T-cell (primary cell): ENCODE data around the gene ASB4. TPM values are rescaled to one million over a fixed set of nuclear protein-coding genes. Genes with fewer than 3 reads are reported as not detected.

Experiments used
- ATAC-seq, 4 experiments: fragments of 200-7000 bp in 3 of 4; fragments of 150-1000 bp in 1 of 4; cut with Tn5 transposase; replicated peaks in 1 of 4; 1 replicate in 3 of 4; 2 replicates in 1 of 4; pipeline ENCODE4 v1.10.0; 2021; ENCODE audit warnings: moderate library complexity in 3 of 4, mild to moderate bottlenecking in 2 of 4, moderate number of reproducible peaks in 1 of 4
- CTCF ChIA-PET, 2 donors: fragments of 300-600 bp; sonication (Branson Sonifier 250); formaldehyde crosslinking; loops; one replicate each; lab custom pipeline; 2022; ENCODE audit warnings: antibody characterized with exemption in 2 of 2; lab: Charles Lee
- POLR2A ChIA-PET, 2 donors: fragments of 300-600 bp; sonication (Branson Sonifier 250); formaldehyde crosslinking; loops; one replicate each; lab custom pipeline; 2022; ENCODE audit warnings: antibody characterized with exemption in 2 of 2; lab: Charles Lee
- DNase-seq, 35 experiments: peaks; one replicate each; pipeline versions ENCODE4 v3.0.0 to v3.0.0-alpha.2; 2013 to 2023
- H3K27ac ChIP-seq: one replicate; pipeline ENCODE4 v1.5.1; 2013; ENCODE audit warnings: low read length
- H3K27me3 ChIP-seq, 2 experiments: replicated peaks in 1 of 2; 1 replicate in 1 of 2; 2 replicates in 1 of 2; pipeline versions ENCODE4 v1.6.1 to v1.7.0; 2013; ENCODE audit warnings: low read length in 1 of 2, mixed read lengths in 1 of 2; ENCODE audit not compliant: control insufficient read depth in 2 of 2, insufficient read depth in 2 of 2; ENCODE audit errors: extremely low read depth in 1 of 2
- H3K36me3 ChIP-seq, 2 donors: 1 replicate in 1 of 2; 2 replicates in 1 of 2; pipeline versions ENCODE4 v1.6.1 to v1.7.0; 2013; ENCODE audit warnings: low read length in 1 of 2; ENCODE audit not compliant: control insufficient read depth in 2 of 2, insufficient read depth in 1 of 2; ENCODE audit errors: extremely low read depth in 1 of 2
- H3K4me1 ChIP-seq, 2 experiments: 1 replicate in 1 of 2; 2 replicates in 1 of 2; pipeline versions ENCODE4 v1.6.1 to v1.7.0; 2013; ENCODE audit warnings: low read length in 2 of 2, mixed read lengths in 1 of 2; ENCODE audit not compliant: insufficient read depth in 2 of 2, control insufficient read depth in 1 of 2; ENCODE audit errors: extremely low read depth in 1 of 2
- H3K4me3 ChIP-seq, 2 donors: 1 replicate in 1 of 2; 2 replicates in 1 of 2; pipeline versions ENCODE4 v1.5.1 to v1.7.0; 2013; ENCODE audit warnings: mild to moderate bottlenecking in 2 of 2, low read length in 1 of 2, moderate library complexity in 1 of 2; ENCODE audit not compliant: control insufficient read depth in 1 of 2; ENCODE audit errors: extremely low read depth in 1 of 2
- H3K9me3 ChIP-seq: 2 replicates; pipeline ENCODE4 v1.7.0; 2013
- H3K27ac Mint-ChIP-seq, 2 donors: one replicate each; pipeline ENCODE4 v1.8.0; 2020 to 2021; ENCODE audit warnings: mild to moderate bottlenecking in 2 of 2, mixed read lengths in 2 of 2
- H3K27me3 Mint-ChIP-seq, 2 donors: one replicate each; pipeline ENCODE4 v1.8.0; 2021 to 2022; ENCODE audit warnings: mixed read lengths in 2 of 2
- H3K36me3 Mint-ChIP-seq: one replicate; pipeline ENCODE4 v1.8.0; 2021; ENCODE audit warnings: mixed read lengths
- H3K4me1 Mint-ChIP-seq, 3 donors: one replicate each; pipeline ENCODE4 v1.8.0; 2020 to 2022; ENCODE audit warnings: mixed read lengths in 3 of 3, mild to moderate bottlenecking in 1 of 3
- H3K4me3 Mint-ChIP-seq, 3 donors: one replicate each; pipeline ENCODE4 v1.8.0; 2020 to 2022; ENCODE audit warnings: mild to moderate bottlenecking in 3 of 3, mixed read lengths in 3 of 3, moderate library complexity in 3 of 3
- H3K9me3 Mint-ChIP-seq, 3 donors: one replicate each; pipeline ENCODE4 v1.8.0; 2020 to 2022; ENCODE audit warnings: mixed read lengths in 3 of 3
- WGBS: methylation state at CpG from one replicate; pipeline ENCODE4 v1.1.5; 2013; ENCODE audit warnings: missing lambda C conversion rate; ENCODE audit not compliant: insufficient coverage; 5-methylcytosine and 5-hydroxymethylcytosine counted together
- total RNA-seq, 35 experiments: library from RNA in 6 of 35; stranded (reverse) in 6 of 35; fragments of 120-200 nt in 1 of 35; gene quantifications; one replicate each; pipeline versions ENCODE4 v1.2.1 to v1.2.4 and lab custom pipeline; 2013 to 2026

Gene ASB4
- total RNA-seq, 5 donors from 2014 or later (not counting 1 experiment from before 2014, with no cell fraction given), result 0.09 TPM; not detected in 4

DNA sequence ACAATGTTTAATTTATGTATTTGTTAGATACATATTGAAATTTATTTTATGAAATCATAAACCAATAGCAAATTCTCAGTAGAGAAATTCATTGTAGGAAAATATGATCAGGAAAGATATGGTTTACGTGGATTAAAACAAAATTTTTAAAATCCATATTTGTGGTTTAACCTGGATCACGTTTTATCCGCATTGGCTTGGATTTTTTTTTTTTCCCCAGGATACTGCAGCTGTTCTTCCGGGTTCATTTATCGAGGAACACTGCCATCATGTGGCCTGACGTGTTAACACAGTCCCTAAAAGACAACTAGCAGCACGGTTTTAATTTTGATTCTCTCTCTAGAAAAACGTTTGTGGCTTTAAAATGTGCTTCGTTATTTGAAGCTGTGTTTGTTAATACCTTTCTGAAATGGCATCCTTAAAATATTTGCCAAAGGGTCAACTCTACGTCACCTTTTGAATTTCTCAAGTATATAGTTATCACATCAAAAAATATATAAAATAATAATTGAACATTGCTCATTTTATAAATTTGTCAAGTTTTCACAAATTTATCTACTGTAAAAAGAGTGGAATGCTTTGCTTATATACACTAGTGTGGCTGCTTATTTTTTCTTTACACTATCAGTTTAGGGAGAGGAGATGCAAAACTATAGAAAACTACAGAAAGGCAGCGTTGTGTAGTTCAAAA lies 8.7 kb upstream of the ASB4 start:
- peaks cover 0 to 1% of the 10 kb centered on the region in 2 donors for H3K27me3 Mint-ChIP-seq
- H3K27ac ChIP-seq, result no peak overlapping the region
- H3K27ac Mint-ChIP-seq, result no peak overlapping the region
- H3K9me3 Mint-ChIP-seq, result no peaks in the 10 kb centered on the region
- no peaks in the 10 kb centered on the region for H3K9me3 ChIP-seq
- no peaks in the 10 kb centered on the region for H3K4me1 Mint-ChIP-seq
- no peak overlapping the region for H3K4me3 ChIP-seq
- ChIA-PET POLR2A (interaction anchor here in 1 of 2 donors (0.7 kb wide), 1 partner anchor 676 kb away, joined by 3 read pairs; no protein-coding TSS in a partner anchor), CTCF (interaction anchor here (0.5 to 7.5 kb wide), 31 partner anchors 8 to 1961 kb away, joined by 3 to 146 read pairs (median 5); partner anchors contain the start of genes ASB4 (in 2 of the 2) and PON3 (in 1 of the 2))
- H3K4me1 ChIP-seq, result no peaks in the 10 kb centered on the region
- no peaks in the 10 kb centered on the region for H3K36me3 Mint-ChIP-seq
- DNase-seq (peak in 32 of 35 experiments; percentile 8 to 75 (median 34)), ATAC-seq (peak in 3 of 4 experiments; percentile 45 to 65 (median 60))
- H3K4me3 Mint-ChIP-seq, result no peak overlapping the region
- H3K36me3 ChIP-seq, result no peaks in the 10 kb centered on the region
- H3K27me3 ChIP-seq, result no peaks in the 10 kb centered on the region
- WGBS, result 0% methylated on average over 3 of the region's 11 CpGs

DNA sequence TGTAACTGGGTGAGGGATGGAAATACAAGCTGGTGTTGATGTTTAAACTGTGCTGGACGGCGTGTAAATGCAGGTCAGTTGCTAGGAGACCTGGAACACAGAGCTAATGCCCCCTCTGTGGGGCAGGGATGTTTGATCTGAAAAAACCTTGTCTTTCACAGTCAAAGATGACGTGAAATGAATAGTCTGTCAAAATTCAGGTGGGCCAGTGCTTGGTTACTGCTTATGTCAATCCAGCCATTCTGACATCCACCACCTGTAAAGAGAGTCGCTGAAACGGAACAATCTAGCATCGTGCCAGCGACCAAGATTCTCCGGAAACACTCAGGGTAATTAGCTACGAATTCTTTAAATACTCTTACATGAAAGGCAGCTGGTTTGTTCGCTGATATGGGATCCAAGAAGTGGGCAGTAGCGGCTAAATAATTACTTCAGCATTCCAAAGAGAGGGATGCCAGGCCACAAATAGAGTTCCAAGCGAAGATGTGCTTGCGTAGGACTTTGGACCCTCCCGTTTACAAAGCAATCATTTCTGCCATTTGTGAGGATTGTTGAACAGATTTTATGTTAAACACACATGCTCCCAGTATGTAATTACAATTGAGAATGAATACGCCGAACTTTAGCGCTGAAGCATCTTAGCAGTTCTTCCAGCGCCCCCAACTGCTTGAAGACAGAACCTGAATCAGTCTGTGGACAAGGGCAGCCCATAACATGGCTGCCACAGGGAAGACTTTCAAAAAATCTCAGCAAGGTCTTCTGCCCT lies 7.3 kb upstream of the ASB4 start:
- no peaks in the 10 kb centered on the region for H3K27me3 ChIP-seq

DNA sequence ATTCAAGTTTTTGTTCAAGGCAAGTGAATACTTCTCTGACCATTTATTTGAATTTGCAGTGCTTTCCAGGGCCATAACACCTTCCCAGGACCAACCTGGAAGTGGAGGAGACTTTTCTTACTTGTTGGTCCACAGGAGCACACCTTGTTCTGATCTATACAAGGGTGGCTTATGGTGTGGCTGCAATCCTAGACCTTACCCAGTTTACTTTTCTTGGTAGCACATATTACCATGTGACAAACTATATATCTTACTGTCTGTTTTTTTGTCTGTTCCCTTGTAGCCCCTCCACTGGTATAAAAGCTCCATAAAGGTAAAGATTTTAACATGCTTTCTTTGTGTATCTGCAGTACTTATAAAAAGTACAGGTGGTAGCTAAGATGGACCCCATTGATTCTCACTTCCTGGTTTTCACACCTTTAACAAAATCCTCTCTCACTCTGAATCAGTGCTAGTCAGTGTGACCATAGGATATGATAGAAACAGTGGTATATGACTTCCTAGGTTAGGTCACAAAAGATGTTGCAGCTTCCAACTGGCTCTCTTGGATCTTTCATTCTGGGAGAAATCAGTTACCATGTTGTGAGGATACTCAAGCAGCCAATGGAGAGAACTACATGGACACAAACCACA lies 5.6 kb upstream of the ASB4 start:
- Mint-ChIP-seq H3K4me3 (no peak overlapping the region), H3K4me1 (no peaks in the 10 kb centered on the region), H3K9me3 (no peaks in the 10 kb centered on the region), H3K36me3 (no peaks in the 10 kb centered on the region), H3K27ac (no peak overlapping the region), H3K27me3 (peaks cover 0 to 1% of the 10 kb centered on the region in 2 donors)
- H3K36me3 ChIP-seq, result no peaks in the 10 kb centered on the region
- H3K4me1 ChIP-seq, result no peaks in the 10 kb centered on the region
- ChIA-PET CTCF (interaction anchor here (0.6 to 7.5 kb wide), 4 partner anchors 31 to 1611 kb away, joined by 3 to 146 read pairs (median 6); no protein-coding TSS in a partner anchor), POLR2A (no interaction called here)
- no peak overlapping the region for H3K4me3 ChIP-seq
- ATAC-seq (no peak), DNase-seq (no peak)
- no peak overlapping the region for H3K27ac ChIP-seq
- no peaks in the 10 kb centered on the region for H3K9me3 ChIP-seq
- no peaks in the 10 kb centered on the region for H3K27me3 ChIP-seq

More for the DNA sequence above, 7.3 kb upstream of the ASB4 start:
- Mint-ChIP-seq H3K4me3 (no peak overlapping the region), H3K27me3 (peaks cover 0 to 1% of the 10 kb centered on the region in 2 donors), H3K9me3 (no peaks in the 10 kb centered on the region), H3K27ac (no peak overlapping the region), H3K36me3 (no peaks in the 10 kb centered on the region), H3K4me1 (no peaks in the 10 kb centered on the region)
- no peak for ATAC-seq
- H3K4me3 ChIP-seq, result no peak overlapping the region
- ChIA-PET POLR2A (no interaction called here), CTCF (interaction anchor here (0.5 to 7.5 kb wide), 4 partner anchors 13 to 1414 kb away, joined by 3 to 146 read pairs (median 4); no protein-coding TSS in a partner anchor)
- H3K27ac ChIP-seq, result no peak overlapping the region
- no peaks in the 10 kb centered on the region for H3K36me3 ChIP-seq
- DNase-seq, result no peak
- H3K4me1 ChIP-seq, result no peaks in the 10 kb centered on the region
- H3K9me3 ChIP-seq, result no peaks in the 10 kb centered on the region
- WGBS, result 82% methylated on average over 15 of the region's 18 CpGs

DNA sequence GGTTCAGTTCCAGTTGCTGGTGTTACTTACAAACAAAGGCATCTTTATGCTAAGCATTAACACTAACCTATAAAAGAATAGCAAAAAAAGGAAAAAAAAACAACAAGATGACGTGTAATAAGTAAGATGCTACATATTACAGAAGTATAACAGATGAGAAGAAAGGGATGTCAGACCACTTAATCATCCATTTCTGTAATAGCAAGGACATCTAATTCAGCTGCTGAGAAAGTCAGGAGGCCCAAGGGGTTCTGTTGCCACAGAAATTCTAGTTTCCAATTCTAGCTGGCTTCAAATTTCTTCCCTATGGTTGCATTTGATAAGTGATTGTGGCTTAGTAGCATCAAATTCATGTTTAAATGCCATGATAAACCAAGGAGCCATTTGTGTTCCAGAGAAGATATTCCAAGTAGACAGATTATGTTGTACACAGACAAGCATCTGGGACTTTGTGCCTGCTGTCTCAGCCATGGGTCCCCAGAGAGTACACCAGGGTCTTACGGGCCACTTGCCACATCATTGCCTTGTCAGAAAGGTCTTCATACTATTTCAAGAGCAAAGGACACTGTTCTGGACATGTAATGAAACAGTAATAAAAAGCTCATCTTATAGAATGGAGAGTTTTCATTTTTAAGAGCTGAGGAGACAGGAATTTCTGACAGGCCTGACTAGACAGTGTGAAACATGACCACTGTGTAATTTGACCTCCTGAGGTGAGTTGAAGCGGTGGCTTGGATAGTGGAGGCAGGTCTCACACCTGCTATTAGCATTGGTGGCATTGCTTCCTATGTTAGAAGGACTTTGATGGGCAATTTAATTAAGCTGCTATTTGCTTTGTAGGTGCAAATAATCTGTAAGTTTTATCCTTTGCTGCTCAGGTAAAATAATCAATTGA lies 4.2 kb upstream of the ASB4 start:
- Mint-ChIP-seq H3K4me1 (no peaks in the 10 kb centered on the region), H3K9me3 (no peaks in the 10 kb centered on the region), H3K27me3 (peaks cover 0 to 1% of the 10 kb centered on the region in 2 donors), H3K4me3 (no peak overlapping the region), H3K36me3 (no peaks in the 10 kb centered on the region), H3K27ac (no peak overlapping the region)
- H3K4me1 ChIP-seq, result no peaks in the 10 kb centered on the region
- no peak for DNase-seq
- no peaks in the 10 kb centered on the region for H3K27me3 ChIP-seq
- H3K9me3 ChIP-seq, result no peaks in the 10 kb centered on the region
- no peaks in the 10 kb centered on the region for H3K36me3 ChIP-seq
- POLR2A ChIA-PET, result no interaction called here
- no peak overlapping the region for H3K4me3 ChIP-seq
- no CpG with 5 or more reads among the region's 3 CpGs for WGBS
- CTCF ChIA-PET, result interaction anchor here (0.6 to 7.5 kb wide), 3 partner anchors 30 to 1033 kb away, joined by 4 to 146 read pairs (median 5); no protein-coding TSS in a partner anchor
- ATAC-seq, result no peak
- H3K27ac ChIP-seq, result no peak overlapping the region

DNA sequence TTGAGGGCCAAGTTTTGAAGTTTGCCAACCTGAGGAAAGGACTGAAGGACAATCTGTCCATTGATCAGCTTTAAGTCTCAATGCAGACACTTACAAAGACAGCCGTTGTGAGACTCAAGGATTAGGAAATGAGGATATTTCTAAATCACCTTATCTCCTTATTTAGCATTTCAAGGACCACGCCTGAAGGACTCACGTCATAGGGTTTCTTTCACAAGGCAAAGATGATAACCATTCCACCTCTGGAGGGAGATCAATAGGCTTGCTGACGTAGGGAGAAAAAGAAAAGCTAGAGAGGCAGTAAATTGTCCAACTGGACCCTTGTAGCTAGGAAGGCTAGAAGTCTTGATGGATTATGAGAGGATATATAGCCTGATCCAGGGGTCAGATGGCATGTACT lies 3.3 kb upstream of the ASB4 start:
- ChIA-PET CTCF (no interaction called here), POLR2A (no interaction called here)
- Histone ChIP-seq H3K4me1 (no peaks in the 10 kb centered on the region), H3K4me3 (no peak overlapping the region), H3K27ac (no peak overlapping the region), H3K27me3 (no peaks in the 10 kb centered on the region), H3K9me3 (no peaks in the 10 kb centered on the region), H3K36me3 (no peaks in the 10 kb centered on the region)
- Mint-ChIP-seq H3K36me3 (no peaks in the 10 kb centered on the region), H3K27ac (no peak overlapping the region), H3K9me3 (no peaks in the 10 kb centered on the region), H3K27me3 (no peaks in the 10 kb centered on the region), H3K4me1 (no peaks in the 10 kb centered on the region), H3K4me3 (no peak overlapping the region)
- DNase-seq (no peak), ATAC-seq (no peak)
- WGBS, result no CpG with 5 or more reads among the region's 4 CpGs
